ENCODE measurements around the gene PRDX5. TPM values are rescaled to one million over a fixed set of nuclear protein-coding genes. Genes with fewer than 3 reads are reported as not detected.

PRDX5 gene
- total and polyA plus RNA-seq, 9 of the 15 experiments (the other 6 are each of a cell fraction or from before 2014, with no cell fraction given): 40.8 to 327 (median 204) TPM

- TF ChIP-seq ZBTB12 (CRISPR knock-in tag; IDR thresholded peaks at IDR 0.05) (no peak), ELF2 (CRISPR knock-in tag; IDR thresholded peaks at IDR 0.05) (0 out of 2 replicates have a peak, but pooled peaks have one; percentile 15), ZNF639 (CRISPR knock-in tag; conservative IDR thresholded peaks at IDR 0.05 in 1 of 2, IDR thresholded peaks at IDR 0.05 in 1 of 2) (no peak), ZC3H8 (IDR thresholded peaks at IDR 0.05) (no peak; the same call in 1 of the 2 replicates), KAT7 (CRISPR knock-in tag; IDR thresholded peaks at IDR 0.05; ENCODE audit: borderline replicate concordance) (peak; percentile 88; the same call in 1 of the 2 replicates), ZNF830 (CRISPR knock-in tag; IDR thresholded peaks at IDR 0.05) (peak; percentile 90; the same call in 1 of the 2 replicates), SPI1 (IDR thresholded peaks at IDR 0.05; ENCODE audit: borderline replicate concordance, low read depth, low read length) (0 out of 2 replicates have a peak, but pooled peaks have one; percentile 32), ZHX1 (conservative IDR thresholded peaks at IDR 0.05; ENCODE audit: low read length) (no peak), ZNF589 (CRISPR knock-in tag; IDR thresholded peaks at IDR 0.05; ENCODE audit: low read depth) (no peak), HDGF (IDR thresholded peaks at IDR 0.05) (no peak), ARID3B (CRISPR knock-in tag; IDR thresholded peaks at IDR 0.05; ENCODE audit: borderline replicate concordance) (no peak), PHB (CRISPR knock-in tag; IDR thresholded peaks at IDR 0.05) (no peak), TAF1 (IDR thresholded peaks at IDR 0.05; ENCODE audit: control insufficient read depth, extremely low read depth, insufficient read depth, low read length, severe bottlenecking) (peak; percentile 50), ZNF644 (tag; IDR thresholded peaks at IDR 0.05; ENCODE audit: low read depth) (no peak; the same call in 1 of the 2 replicates), MTA3 (IDR thresholded peaks at IDR 0.05; ENCODE audit: borderline replicate concordance) (peak; percentile 84), ZNF24 (IDR thresholded peaks at IDR 0.05) (no peak), MYC (IDR thresholded peaks at IDR 0.05; ENCODE audit: low read depth, low read length) (no peak; the same call in 1 of the 2 replicates), MYC (CRISPR knock-in tag; IDR thresholded peaks at IDR 0.05; ENCODE audit: borderline replicate concordance, low read depth) (no peak; the same call in 1 of the 2 replicates), GMEB1 (CRISPR knock-in tag; IDR thresholded peaks at IDR 0.05) (no peak)
Observed at GRCh38 chr11:64317961-64318765, at the start of gene PRDX5 (continued).
